WI38 (cell line): Measurements from ENCODE around the gene FGFR3.

Experiments used
- H3K4me3 ChIP-seq: 2 replicates; pipeline ENCODE4 v1.5.1; 2011; ENCODE audit warnings: low read depth, mild to moderate bottlenecking, control low read depth, low read length
- CTCF ChIP-seq: IDR thresholded peaks from 2 replicates; pipeline ENCODE4 v1.5.1; 2012; ENCODE audit warnings: low read depth, mild to moderate bottlenecking, control low read depth, low read length

The FGFR3 gene

GRCh38 chr4:1804638-1805492 is 11.8 kb downstream of the FGFR3 start:
- no peak overlapping the region for H3K4me3 ChIP-seq
- TF ChIP-seq CTCF, result no peak

- TF ChIP-seq CTCF, result no peak
- no peak overlapping the region for H3K4me3 ChIP-seq
Observed at GRCh38 chr4:1805493-1806222, 12.6 kb downstream of the FGFR3 start.

- no peak for TF ChIP-seq CTCF
- no peak overlapping the region for H3K4me3 ChIP-seq
Observed at GRCh38 chr4:1806223-1806564, 13.1 kb downstream of the FGFR3 start.

- TF ChIP-seq CTCF, result no peak
- H3K4me3 ChIP-seq, result no peak overlapping the region
Observed at GRCh38 chr4:1806596-1807331, 13.7 kb downstream of the FGFR3 start.

- no peak for TF ChIP-seq CTCF
- H3K4me3 ChIP-seq, result no peak overlapping the region
Observed at GRCh38 chr4:1807332-1807777, 14.3 kb downstream of the FGFR3 start.

GRCh38 chr4:1808396-1808795 is 15.3 kb downstream of the FGFR3 start:
- H3K4me3 ChIP-seq, result no peak overlapping the region
- no peak for TF ChIP-seq CTCF
